NCI-H2107 treated with DMSO at 0.1 percent for 48 hours (cell line): ENCODE results near the gene UBL3.

ENCODE experiments used
- DNase-seq: peaks from one replicate; lab custom pipeline; 2025; ENCODE audit not compliant: unreplicated experiment; lab: John Stamatoyannopoulos, UW

UBL3 gene

GRCh38 chr13:29761160-29761559, 89.3 kb downstream of the UBL3 start:
- DNase-seq, result no peak

- DNase-seq, result no peak
Observed at GRCh38 chr13:29760544-29760943, 89.9 kb downstream of the UBL3 start.

- DNase-seq, result no peak
Observed at GRCh38 chr13:29758531-29759114, 91.8 kb downstream of the UBL3 start.

GRCh38 chr13:29756506-29756905, 93.9 kb downstream of the UBL3 start:
- DNase-seq, result no peak

- no peak for DNase-seq
Observed at GRCh38 chr13:29754473-29754806, 96.0 kb downstream of the UBL3 start.

GRCh38 chr13:29753618-29754472, 96.6 kb downstream of the UBL3 start:
- no peak for DNase-seq

- DNase-seq, result no peak
Observed at GRCh38 chr13:29752175-29752574, 98.2 kb downstream of the UBL3 start.

GRCh38 chr13:29750183-29750530, 100.3 kb downstream of the UBL3 start:
- no peak for DNase-seq

- DNase-seq, result no peak
Observed at GRCh38 chr13:29749401-29750182, 100.8 kb downstream of the UBL3 start.

GRCh38 chr13:29748097-29748496, 102.3 kb downstream of the UBL3 start:
- no peak for DNase-seq

GRCh38 chr13:29746148-29746677, 104.2 kb downstream of the UBL3 start:
- DNase-seq, result no peak

GRCh38 chr13:29745704-29746103, 104.7 kb downstream of the UBL3 start:
- no peak for DNase-seq

GRCh38 chr13:29743201-29743786, 107.1 kb downstream of the UBL3 start:
- no peak for DNase-seq

GRCh38 chr13:29740961-29741360, 109.5 kb downstream of the UBL3 start:
- DNase-seq, result no peak

GRCh38 chr13:29737061-29737460, 113.4 kb downstream of the UBL3 start:
- no peak for DNase-seq

- DNase-seq, result no peak
Observed at GRCh38 chr13:29733147-29733611, 117.2 kb downstream of the UBL3 start.

GRCh38 chr13:29730253-29730652, 120.2 kb downstream of the UBL3 start:
- DNase-seq, result no peak

GRCh38 chr13:29722415-29722814, 128.0 kb downstream of the UBL3 start:
- no peak for DNase-seq

GRCh38 chr13:29721766-29722165, 128.7 kb downstream of the UBL3 start:
- DNase-seq, result no peak

GRCh38 chr13:29718694-29719093, 131.7 kb downstream of the UBL3 start:
- DNase-seq, result no peak

- no peak for DNase-seq
Observed at GRCh38 chr13:29716493-29716892, 133.9 kb downstream of the UBL3 start.
